Activated CD4-positive, alpha-beta T cell treated with anti-CD3 and anti-CD28 coated beads, Interleukin-10, Interleukin-2, amounts not matched to agents 100 ng/mL and 50 ng/mL, durations not matched to agents 16 hours and 8 hours (primary cell): ENCODE results near the gene EVA1C.
A peak's percentile ranks its signal among the peaks of the same experiment; 100 is the strongest.

Experiments
- DNase-seq: peaks from one replicate; pipeline ENCODE4 v3.0.0-alpha.2; 2020

Gene EVA1C

GRCh38 chr21:32391755-32392154, 20.8 kb upstream of the EVA1C start:
- DNase-seq: no peak

- peak; percentile 28 for DNase-seq
These were observed 20.1 kb upstream of the EVA1C start for GRCh38 chr21:32392299-32392879.

- peak; percentile 96 for DNase-seq
These were observed 19.4 kb upstream of the EVA1C start, which contains the start of gene URB1 for GRCh38 chr21:32392880-32393676. URB1 (minus strand) TSS chr21:32393012; CDS start chr21:32392910, 102 bp downstream.

- no peak for DNase-seq
These were observed 18.9 kb upstream of the EVA1C start for GRCh38 chr21:32393677-32394001.

- peak; percentile 80 for DNase-seq
These were observed 9.2 kb upstream of the EVA1C start for GRCh38 chr21:32403201-32403777.

GRCh38 chr21:32406405-32406804, 6.1 kb upstream of the EVA1C start:
- no peak for DNase-seq

GRCh38 chr21:32410291-32410690, 2.2 kb upstream of the EVA1C start:
- DNase-seq: no peak

GRCh38 chr21:32410916-32411315, 1.6 kb upstream of the EVA1C start:
- no peak for DNase-seq

- peak; percentile 84 for DNase-seq
These were observed 950 bp upstream of the EVA1C start for GRCh38 chr21:32411350-32412161.

- no peak for DNase-seq
These were observed 554 bp downstream of the EVA1C start for GRCh38 chr21:32413015-32413504.

GRCh38 chr21:32413697-32414578, 1.4 kb downstream of the EVA1C start:
- DNase-seq: no peak

GRCh38 chr21:32414579-32415358, 2.3 kb downstream of the EVA1C start:
- DNase-seq: no peak

GRCh38 chr21:32415451-32416398, 3.2 kb downstream of the EVA1C start:
- DNase-seq: no peak

GRCh38 chr21:32418146-32418545, 5.6 kb downstream of the EVA1C start:
- DNase-seq: no peak

GRCh38 chr21:32422064-32422463, 9.6 kb downstream of the EVA1C start:
- DNase-seq: no peak

- no peak for DNase-seq
These were observed 11.0 kb downstream of the EVA1C start for GRCh38 chr21:32423320-32424190.

GRCh38 chr21:32424191-32424535, 11.7 kb downstream of the EVA1C start:
- no peak for DNase-seq

GRCh38 chr21:32424674-32425073, 12.2 kb downstream of the EVA1C start:
- DNase-seq: no peak

- no peak for DNase-seq
These were observed 13.1 kb downstream of the EVA1C start for GRCh38 chr21:32425628-32426027.
